ENCODE results near the gene BRSK2. TPM values are rescaled to one million over a fixed set of nuclear protein-coding genes. Genes with fewer than 3 reads are reported as not detected.

BRSK2 gene
- total RNA-seq, 1 donor from 2014 or later = 7.1 TPM

- TF ChIP-seq EZH2 (IDR thresholded peaks at IDR 0.05; ENCODE audit: insufficient read depth, low read length) = no peak
- TF ChIP-seq, protein P1, sequence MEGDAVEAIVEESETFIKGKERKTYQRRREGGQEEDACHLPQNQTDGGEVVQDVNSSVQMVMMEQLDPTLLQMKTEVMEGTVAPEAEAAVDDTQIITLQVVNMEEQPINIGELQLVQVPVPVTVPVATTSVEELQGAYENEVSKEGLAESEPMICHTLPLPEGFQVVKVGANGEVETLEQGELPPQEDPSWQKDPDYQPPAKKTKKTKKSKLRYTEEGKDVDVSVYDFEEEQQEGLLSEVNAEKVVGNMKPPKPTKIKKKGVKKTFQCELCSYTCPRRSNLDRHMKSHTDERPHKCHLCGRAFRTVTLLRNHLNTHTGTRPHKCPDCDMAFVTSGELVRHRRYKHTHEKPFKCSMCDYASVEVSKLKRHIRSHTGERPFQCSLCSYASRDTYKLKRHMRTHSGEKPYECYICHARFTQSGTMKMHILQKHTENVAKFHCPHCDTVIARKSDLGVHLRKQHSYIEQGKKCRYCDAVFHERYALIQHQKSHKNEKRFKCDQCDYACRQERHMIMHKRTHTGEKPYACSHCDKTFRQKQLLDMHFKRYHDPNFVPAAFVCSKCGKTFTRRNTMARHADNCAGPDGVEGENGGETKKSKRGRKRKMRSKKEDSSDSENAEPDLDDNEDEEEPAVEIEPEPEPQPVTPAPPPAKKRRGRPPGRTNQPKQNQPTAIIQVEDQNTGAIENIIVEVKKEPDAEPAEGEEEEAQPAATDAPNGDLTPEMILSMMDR (IDR thresholded peaks at IDR 0.05; ENCODE audit: insufficient read depth, low read depth, low read length) = no peak
- no peak overlapping the region for H3K4me2 ChIP-seq (ENCODE audit: low read length)
- DNase-seq (ENCODE audit: low read depth) (no peak), FAIRE-seq (no peak)
- Mint-ChIP-seq H3K27ac (ENCODE audit: unreplicated experiment) (no peak overlapping the region), H3K4me3 (ENCODE audit: unreplicated experiment) (no peak overlapping the region), H3K36me3 (ENCODE audit: low read depth, unreplicated experiment) (peaks cover 14% of the 10 kb centered on the region), H3K9me3 (ENCODE audit: unreplicated experiment) (no peaks in the 10 kb centered on the region), H3K27me3 (ENCODE audit: low read depth, unreplicated experiment) (peaks cover 1% of the 10 kb centered on the region), H3K4me1 (ENCODE audit: low read depth, unreplicated experiment) (peaks cover 9% of the 10 kb centered on the region)
- H3K4me3 ChIP-seq (ENCODE audit: insufficient read depth, low read depth, low read length) = no peak overlapping the region
- H3K79me2 ChIP-seq (ENCODE audit: insufficient read depth, low read length) = peaks cover 85% of the 10 kb centered on the region
- no peak overlapping the region for H3K9ac ChIP-seq (ENCODE audit: low read length)
- no peaks in the 10 kb centered on the region for H3K27me3 ChIP-seq (ENCODE audit: insufficient read depth, low read length)
- H3K27ac ChIP-seq (ENCODE audit: low read depth, low read length) = no peak overlapping the region
- H3K36me3 ChIP-seq (ENCODE audit: insufficient read depth, low read length) = no peaks in the 10 kb centered on the region
- no peaks in the 10 kb centered on the region for H3K9me3 ChIP-seq (ENCODE audit: insufficient read depth, low read depth, low read length)
- H4K20me1 ChIP-seq (ENCODE audit: insufficient read depth, low read length) = peaks cover 98% of the 10 kb centered on the region
- H2AFZ ChIP-seq (ENCODE audit: low read depth, low read length) = no peak overlapping the region
- peaks cover 4% of the 10 kb centered on the region for H3K4me1 ChIP-seq (ENCODE audit: insufficient read depth, low read length)
These were observed 114.0 kb downstream of the BRSK2 start for GRCh38 chr11:1503708-1504104.

- Histone ChIP-seq H3K4me2 (ENCODE audit: low read length) (no peak overlapping the region), H3K79me2 (ENCODE audit: insufficient read depth, low read length) (peaks cover 81% of the 10 kb centered on the region), H3K4me1 (ENCODE audit: insufficient read depth, low read length) (peaks cover 4% of the 10 kb centered on the region), H3K9ac (ENCODE audit: low read length) (no peak overlapping the region), H3K36me3 (ENCODE audit: insufficient read depth, low read length) (no peaks in the 10 kb centered on the region), H3K9me3 (ENCODE audit: insufficient read depth, low read depth, low read length) (no peaks in the 10 kb centered on the region), H2AFZ (ENCODE audit: low read depth, low read length) (no peak overlapping the region), H3K4me3 (ENCODE audit: insufficient read depth, low read depth, low read length) (no peak overlapping the region), H3K27ac (ENCODE audit: low read depth, low read length) (no peak overlapping the region), H4K20me1 (ENCODE audit: insufficient read depth, low read length) (peaks cover 98% of the 10 kb centered on the region), H3K27me3 (ENCODE audit: insufficient read depth, low read length) (no peaks in the 10 kb centered on the region)
- Mint-ChIP-seq H3K4me3 (ENCODE audit: unreplicated experiment) (no peak overlapping the region), H3K27me3 (ENCODE audit: low read depth, unreplicated experiment) (peaks cover 1% of the 10 kb centered on the region), H3K36me3 (ENCODE audit: low read depth, unreplicated experiment) (peaks cover 12% of the 10 kb centered on the region), H3K9me3 (ENCODE audit: unreplicated experiment) (no peaks in the 10 kb centered on the region), H3K4me1 (ENCODE audit: low read depth, unreplicated experiment) (peaks cover 9% of the 10 kb centered on the region), H3K27ac (ENCODE audit: unreplicated experiment) (no peak overlapping the region)
- no peak for TF ChIP-seq EZH2 (IDR thresholded peaks at IDR 0.05; ENCODE audit: insufficient read depth, low read length)
- TF ChIP-seq, protein P1 (IDR thresholded peaks at IDR 0.05; ENCODE audit: insufficient read depth, low read depth, low read length) = no peak
- FAIRE-seq = no peak
- no peak for DNase-seq (ENCODE audit: low read depth)
These were observed 114.4 kb downstream of the BRSK2 start for GRCh38 chr11:1504138-1504537.

DNA sequence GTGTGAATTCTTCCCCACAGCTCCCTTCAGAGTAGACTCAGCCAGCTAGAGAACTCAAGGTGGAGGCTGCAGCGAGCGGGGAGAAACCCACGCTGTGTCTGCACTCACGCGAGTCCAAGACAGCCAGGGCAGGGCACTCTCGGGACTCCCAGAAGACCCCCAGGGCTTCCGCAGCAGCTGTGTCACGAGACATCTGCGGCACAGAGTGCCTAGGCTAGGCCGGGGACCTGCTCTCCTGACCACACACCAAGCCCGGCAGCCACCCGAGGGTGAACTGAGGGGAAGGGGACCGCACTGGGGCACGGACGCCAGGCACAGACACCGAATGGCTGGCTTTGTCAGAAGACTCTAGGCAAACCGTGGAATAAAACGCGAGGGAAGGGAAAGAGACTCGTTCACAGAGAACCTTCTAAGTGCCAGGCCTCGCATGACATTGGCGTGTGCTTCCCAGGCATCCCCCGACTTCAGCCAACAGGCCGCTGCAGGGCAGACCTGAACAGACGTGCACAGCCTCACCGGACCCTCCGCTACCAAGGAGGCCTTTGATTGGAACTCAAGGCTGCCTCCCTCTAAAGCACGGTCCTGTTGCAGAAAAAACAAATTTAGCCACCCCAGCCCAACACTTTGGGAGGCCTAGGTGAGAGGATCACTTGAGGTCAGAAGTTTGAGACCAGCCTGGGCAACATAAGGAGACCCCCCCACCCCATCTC is 115.0 kb downstream of the BRSK2 start:
- TF ChIP-seq, protein P1 (IDR thresholded peaks at IDR 0.05; ENCODE audit: insufficient read depth, low read depth, low read length) = no peak
- TF ChIP-seq EZH2 (IDR thresholded peaks at IDR 0.05; ENCODE audit: insufficient read depth, low read length) = no peak
- H4K20me1 ChIP-seq (ENCODE audit: insufficient read depth, low read length) = peaks cover 98% of the 10 kb centered on the region
- no peaks in the 10 kb centered on the region for H3K36me3 ChIP-seq (ENCODE audit: insufficient read depth, low read length)
- peaks cover 76% of the 10 kb centered on the region for H3K79me2 ChIP-seq (ENCODE audit: insufficient read depth, low read length)
- DNase-seq (ENCODE audit: low read depth) = no peak
- no peaks in the 10 kb centered on the region for H3K9me3 ChIP-seq (ENCODE audit: insufficient read depth, low read depth, low read length)
- Mint-ChIP-seq H3K9me3 (ENCODE audit: unreplicated experiment) (no peaks in the 10 kb centered on the region), H3K4me1 (ENCODE audit: low read depth, unreplicated experiment) (peaks cover 9% of the 10 kb centered on the region), H3K27ac (ENCODE audit: unreplicated experiment) (no peak overlapping the region), H3K27me3 (ENCODE audit: low read depth, unreplicated experiment) (peaks cover 1% of the 10 kb centered on the region), H3K36me3 (ENCODE audit: low read depth, unreplicated experiment) (peaks cover 11% of the 10 kb centered on the region), H3K4me3 (ENCODE audit: unreplicated experiment) (no peak overlapping the region)
- no peak overlapping the region for H3K4me2 ChIP-seq (ENCODE audit: low read length)
- H3K4me3 ChIP-seq (ENCODE audit: insufficient read depth, low read depth, low read length) = no peak overlapping the region
- no peaks in the 10 kb centered on the region for H3K27me3 ChIP-seq (ENCODE audit: insufficient read depth, low read length)
- H3K9ac ChIP-seq (ENCODE audit: low read length) = no peak overlapping the region
- H3K27ac ChIP-seq (ENCODE audit: low read depth, low read length) = no peak overlapping the region
- FAIRE-seq = no peak
- H3K4me1 ChIP-seq (ENCODE audit: insufficient read depth, low read length) = peaks cover 4% of the 10 kb centered on the region
- H2AFZ ChIP-seq (ENCODE audit: low read depth, low read length) = no peak overlapping the region
